ENCODE measurements around the gene RIMBP2. TPM values are rescaled to one million over a fixed set of nuclear protein-coding genes. Genes with fewer than 3 reads are reported as not detected.

RIMBP2 gene
- total and polyA plus RNA-seq, 9 of the 15 experiments (the other 6 are each of a cell fraction or from before 2014, with no cell fraction given) = not detected

- DNase-seq (ENCODE audit: extremely low read depth in 1 of 4, low spot score in 3 of 4) (no peak), ATAC-seq (no peak), FAIRE-seq (no peak)
- H3K79me2 ChIP-seq (ENCODE audit: control insufficient read depth, insufficient read depth, low read length) = no peaks in the 10 kb centered on the region
- no peaks in the 10 kb centered on the region for H3K36me3 ChIP-seq (ENCODE audit: control insufficient read depth, insufficient read depth, low read length)
- H3K27me3 ChIP-seq (ENCODE audit: control insufficient read depth in 2 of 2, insufficient read depth in 2 of 2, low read length in 2 of 2) = peaks cover 3 to 31% of the 10 kb centered on the region in 2 experiments; a peak in 4 of 5 replicates
- H3K9me3 ChIP-seq (replicated peaks; ENCODE audit: control insufficient read depth, insufficient read depth, low read depth, low read length) = no peaks in the 10 kb centered on the region
- no peak overlapping the region for H2AFZ ChIP-seq (ENCODE audit: low read depth, low read length)
- WGBS (ENCODE audit: insufficient coverage, low coverage, missing lambda C conversion rate) = 0% methylated on average over 5 of the region's 5 CpGs
- no peak overlapping the region for H3K27ac ChIP-seq (ENCODE audit: extremely low read depth, low read depth, low read length)
- intact Hi-C loops (cut with micrococcal nuclease) = no loop called here
- H3K9ac ChIP-seq (ENCODE audit: insufficient read depth in 1 of 2, low read depth in 2 of 2, low read length in 2 of 2) = no peak overlapping the region
- no peaks in the 10 kb centered on the region for H3K9me1 ChIP-seq (ENCODE audit: control insufficient read depth, insufficient read depth, low read length)
- no peak overlapping the region for H3K4me3 ChIP-seq
- ChIA-PET POLR2A (no interaction called here), CTCF (ENCODE audit: low intra/inter-chr PET ratio) (no interaction called here)
- no peak for TF ChIP-seq MTA3 (IDR thresholded peaks at IDR 0.05; ENCODE audit: borderline replicate concordance)
- BruUV-seq (replicated peaks) = no TSS peak
- H3K4me1 ChIP-seq (replicated peaks in 1 of 2; ENCODE audit: control insufficient read depth in 2 of 2, insufficient read depth in 2 of 2, low read length in 2 of 2) = no peaks in the 10 kb centered on the region
- H4K20me1 ChIP-seq (replicated peaks; ENCODE audit: control insufficient read depth, insufficient read depth, low read length) = no peaks in the 10 kb centered on the region
- in situ Hi-C loops (cut with MboI) = no loop called here
- H3K4me2 ChIP-seq (ENCODE audit: insufficient read depth, low read length) = no peak overlapping the region
These were observed 160.9 kb downstream of the RIMBP2 start for GRCh38 chr12:130555221-130555620.

- H3K9ac ChIP-seq (ENCODE audit: insufficient read depth in 1 of 2, low read depth in 2 of 2, low read length in 2 of 2) = no peak overlapping the region
- FAIRE-seq (no peak), DNase-seq (ENCODE audit: extremely low read depth in 1 of 4, low spot score in 3 of 4) (no peak), ATAC-seq (no peak)
- 2% methylated on average over 7 of the region's 7 CpGs for WGBS (ENCODE audit: insufficient coverage, low coverage, missing lambda C conversion rate)
- H4K20me1 ChIP-seq (replicated peaks; ENCODE audit: control insufficient read depth, insufficient read depth, low read length) = no peaks in the 10 kb centered on the region
- CTCF ChIA-PET (ENCODE audit: low intra/inter-chr PET ratio) = no interaction called here
- no peaks in the 10 kb centered on the region for H3K79me2 ChIP-seq (ENCODE audit: control insufficient read depth, insufficient read depth, low read length)
- no peak overlapping the region for H3K4me3 ChIP-seq
- no peak overlapping the region for H3K27ac ChIP-seq (ENCODE audit: extremely low read depth, low read depth, low read length)
- intact Hi-C loops (cut with micrococcal nuclease) = no loop called here
- no peak overlapping the region for H2AFZ ChIP-seq (ENCODE audit: low read depth, low read length)
- POLR2A ChIA-PET = no interaction called here
- no peak overlapping the region for H3K4me2 ChIP-seq (ENCODE audit: insufficient read depth, low read length)
- peaks cover 0 to 15% of the 10 kb centered on the region in 2 experiments; a peak in 4 of 5 replicates for H3K27me3 ChIP-seq (ENCODE audit: control insufficient read depth in 2 of 2, insufficient read depth in 2 of 2, low read length in 2 of 2)
- in situ Hi-C loops (cut with MboI) = no loop called here
- H3K36me3 ChIP-seq (ENCODE audit: control insufficient read depth, insufficient read depth, low read length) = no peaks in the 10 kb centered on the region
- no peaks in the 10 kb centered on the region for H3K9me3 ChIP-seq (replicated peaks; ENCODE audit: control insufficient read depth, insufficient read depth, low read depth, low read length)
- BruUV-seq (replicated peaks) = no TSS peak
- H3K4me1 ChIP-seq (replicated peaks in 1 of 2; ENCODE audit: control insufficient read depth in 2 of 2, insufficient read depth in 2 of 2, low read length in 2 of 2) = no peaks in the 10 kb centered on the region
- no peaks in the 10 kb centered on the region for H3K9me1 ChIP-seq (ENCODE audit: control insufficient read depth, insufficient read depth, low read length)
- TF ChIP-seq CBFA2T3 (IDR thresholded peaks at IDR 0.05) (no peak), RNF2 (IDR thresholded peaks at IDR 0.05) (no peak), SREBF1 (IDR thresholded peaks at IDR 0.05; ENCODE audit: borderline replicate concordance, low read depth, low read length) (no peak), AFF1 (IDR thresholded peaks at IDR 0.05; ENCODE audit: low read depth in 1 of 2, partially characterized antibody in 2 of 2) (peak in 1 of 2 experiments; percentile 33), FOSL1 (tag; conservative IDR thresholded peaks at IDR 0.05) (no peak), ARID3A (IDR thresholded peaks at IDR 0.05; ENCODE audit: borderline replicate concordance, low read depth, low read length) (no peak)
These were observed 163.6 kb downstream of the RIMBP2 start for GRCh38 chr12:130552483-130552996.

Measured in K562 (cell line).